Aorta (tissue), 5 donors: ENCODE data around the gene ASS1. TPM values are rescaled to one million over a fixed set of nuclear protein-coding genes. Genes with fewer than 3 reads are reported as not detected.

Experiments
- ATAC-seq: fragments of 200-7000 bp; cut with Tn5 transposase; one replicate; pipeline ENCODE4 v1.9.1; 2022; ENCODE audit warnings: moderate library complexity; ENCODE audit not compliant: low FRiP score
- DNase-seq, 2 donors: peaks; one replicate each; pipeline ENCODE4 v3.0.0-alpha.2; 2020
- H3K27ac ChIP-seq, 2 donors: one replicate each; pipeline ENCODE4 v1.5.1; 2013; ENCODE audit warnings: low read length in 2 of 2, mild to moderate bottlenecking in 2 of 2, moderate library complexity in 2 of 2, control low read depth in 1 of 2, inconsistent platforms in 1 of 2, low read depth in 1 of 2
- H3K27me3 ChIP-seq, 2 donors: one replicate each; pipeline ENCODE4 v1.6.1; 2013; ENCODE audit warnings: control low read depth in 1 of 2, low read length in 1 of 2, mild to moderate bottlenecking in 1 of 2, moderate library complexity in 1 of 2; ENCODE audit not compliant: insufficient read depth in 2 of 2, control insufficient read depth in 1 of 2
- H3K36me3 ChIP-seq, 2 donors: one replicate each; pipeline ENCODE4 v1.6.1; 2013; ENCODE audit warnings: control low read depth in 1 of 2, low read length in 1 of 2, mild to moderate bottlenecking in 1 of 2; ENCODE audit not compliant: insufficient read depth in 2 of 2, control insufficient read depth in 1 of 2
- H3K4me1 ChIP-seq, 2 donors: one replicate each; pipeline ENCODE4 v1.6.1; 2013; ENCODE audit warnings: low read length in 2 of 2, control low read depth in 1 of 2, mild to moderate bottlenecking in 1 of 2, moderate library complexity in 1 of 2; ENCODE audit not compliant: insufficient read depth in 2 of 2, control insufficient read depth in 1 of 2
- H3K4me3 ChIP-seq, 2 donors: one replicate each; pipeline ENCODE4 v1.5.1; 2013; ENCODE audit warnings: low read length in 2 of 2, control low read depth in 1 of 2, mild to moderate bottlenecking in 1 of 2
- H3K9me3 ChIP-seq: one replicate; pipeline ENCODE4 v1.6.1; 2013; ENCODE audit warnings: mild to moderate bottlenecking, low read length; ENCODE audit not compliant: control insufficient read depth
- WGBS, 2 donors: extraction: QIAGEN DNeasy Blood & Tissue Kit; methylation state at CpG; one replicate each; pipeline ENCODE4 v1.1.7; 2013; 5-methylcytosine and 5-hydroxymethylcytosine counted together
- intact Hi-C, 2 donors: fragments of 100-400 bp; cut with DNase I; formaldehyde crosslinking; loops; one replicate each; pipeline versions ENCODE4 v1.14.2 to v1.15.0; 2022
- polyA plus RNA-seq, 2 donors: library from polyadenylated mRNA; stranded (reverse); fragments of 200-250 nt; gene quantifications; one replicate each; pipeline ENCODE4 v1.2.3, GENCODE V29; 2013
- total RNA-seq, 2 donors: library from RNA; stranded (reverse); fragmentation: NEBNext Ultra II Directional; extraction: Animal tissue kit (Norgen Biotek cat#: 25700); gene quantifications; one replicate each; pipeline ENCODE4 v1.2.1, GENCODE V29; 2021
- donor health status: healthy with polysubstance abuse.
- donor health status: Bipolar disorder and iron deficiency.
- donor health status: DM: no; HTN: no; CAD: no.
- donor health status: DM: no; HTN: no; CAD: no.
- donor health status: DM: yes; HTN: yes; CAD: no.

ASS1 gene
- total and polyA plus RNA-seq, 4 donors: 52.0 to 99.0 (median 78.5) TPM

DNA sequence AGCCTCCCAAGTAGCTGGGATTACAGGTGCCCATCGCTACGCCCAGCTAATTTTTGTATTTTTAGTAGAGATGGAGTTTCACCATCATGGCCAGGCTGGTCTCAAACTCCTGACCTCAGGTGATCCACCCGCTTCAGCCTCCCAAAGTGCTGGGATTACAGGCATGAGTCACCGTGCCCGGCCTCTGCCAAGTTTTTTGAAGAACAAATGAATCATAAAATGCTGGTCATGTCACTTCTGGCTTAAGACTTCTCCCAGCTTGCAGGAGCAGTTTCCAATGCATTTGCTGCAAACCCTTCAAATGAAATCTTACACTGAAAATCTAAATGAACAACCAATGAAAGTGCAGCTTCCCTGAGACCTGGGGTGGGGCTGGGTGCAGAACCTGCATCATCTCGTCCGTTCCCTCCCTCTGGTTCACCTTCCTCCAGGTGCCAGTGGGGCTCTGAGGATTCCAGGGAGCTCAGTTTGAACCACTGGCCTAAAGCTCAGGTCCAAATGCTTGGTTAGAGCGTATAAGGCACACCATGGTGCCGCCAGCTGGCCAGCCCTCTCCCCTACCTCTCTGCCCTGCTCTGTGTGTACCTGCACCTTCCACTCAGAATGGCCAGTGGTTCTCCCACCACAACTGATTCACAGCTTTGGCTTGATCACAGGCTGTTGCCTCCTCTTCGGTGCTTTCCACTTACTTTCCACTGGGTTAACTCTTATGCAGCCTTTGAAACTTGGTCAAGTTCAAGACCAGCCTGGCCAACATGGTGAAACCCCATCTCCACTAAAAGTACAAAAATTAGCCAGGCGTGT lies 94.9 kb downstream of the ASS1 start:
- intact Hi-C loops: no loop called here
- H3K9me3 ChIP-seq: no peaks in the 10 kb centered on the region
- H3K27ac ChIP-seq: no peak overlapping the region
- ATAC-seq (no peak), DNase-seq (peak in 1 of 2 donors; percentile 61)
- no peaks in the 10 kb centered on the region for H3K36me3 ChIP-seq
- no peaks in the 10 kb centered on the region for H3K27me3 ChIP-seq
- WGBS, 2 donors: 50 to 52% methylated on average over 11 of the region's 11 CpGs
- H3K4me1 ChIP-seq: no peaks in the 10 kb centered on the region
- H3K4me3 ChIP-seq: no peak overlapping the region

DNA sequence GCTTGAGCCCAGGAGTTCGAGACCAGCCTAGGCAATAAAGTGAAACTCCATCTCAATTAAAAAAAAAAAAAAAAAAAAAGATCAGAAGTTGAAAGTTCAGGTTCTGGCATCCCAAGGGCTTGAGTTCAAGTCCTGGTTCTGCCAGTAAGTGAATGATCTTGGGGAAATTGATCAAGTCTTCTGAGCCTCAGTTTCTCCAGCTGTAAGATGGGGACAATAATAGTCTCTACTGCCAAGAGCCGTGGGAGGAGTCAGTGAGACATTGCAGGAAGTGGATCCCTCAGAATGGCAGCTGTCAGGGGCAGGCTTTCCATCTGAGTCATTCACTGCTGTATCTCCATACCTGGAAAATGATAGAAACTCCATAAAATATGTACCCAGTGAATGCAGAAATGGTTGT lies 96.8 kb downstream of the ASS1 start:
- Histone ChIP-seq H3K4me3 (no peak overlapping the region), H3K9me3 (no peaks in the 10 kb centered on the region), H3K4me1 (no peaks in the 10 kb centered on the region), H3K36me3 (no peaks in the 10 kb centered on the region), H3K27ac (no peak overlapping the region), H3K27me3 (no peaks in the 10 kb centered on the region)
- 74 to 89% methylated on average over 2 of the region's 2 CpGs for WGBS, 2 donors
- DNase-seq: no peak
- ATAC-seq: no peak
- intact Hi-C loops: no loop called here

DNA sequence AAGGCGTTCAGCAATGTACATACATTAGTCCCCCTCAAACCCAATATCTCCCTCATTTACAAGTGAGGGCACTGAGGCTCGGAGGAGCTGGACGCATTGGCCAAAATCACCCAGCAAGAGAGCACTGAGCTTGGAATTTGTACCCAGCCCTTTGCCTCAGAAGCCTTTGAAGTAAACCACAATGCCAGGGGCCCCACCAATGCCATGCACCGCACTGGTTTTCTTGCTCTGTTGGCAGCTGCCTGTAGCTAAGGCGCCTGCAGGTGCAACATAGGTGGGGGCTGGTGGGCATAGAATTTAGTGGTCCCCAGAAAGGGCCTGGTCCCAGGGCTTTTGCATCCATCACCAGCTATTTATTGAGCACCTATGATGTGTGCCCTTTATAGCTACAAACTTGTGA lies 97.3 kb downstream of the ASS1 start:
- ATAC-seq: no peak
- WGBS, 2 donors: 67 to 72% methylated on average over 5 of the region's 5 CpGs
- H3K27ac ChIP-seq: no peak overlapping the region
- DNase-seq: no peak
- H3K4me3 ChIP-seq: no peak overlapping the region
- no peaks in the 10 kb centered on the region for H3K4me1 ChIP-seq
- intact Hi-C loops: no loop called here
- H3K27me3 ChIP-seq: no peaks in the 10 kb centered on the region
- no peaks in the 10 kb centered on the region for H3K9me3 ChIP-seq
- H3K36me3 ChIP-seq: no peaks in the 10 kb centered on the region

DNA sequence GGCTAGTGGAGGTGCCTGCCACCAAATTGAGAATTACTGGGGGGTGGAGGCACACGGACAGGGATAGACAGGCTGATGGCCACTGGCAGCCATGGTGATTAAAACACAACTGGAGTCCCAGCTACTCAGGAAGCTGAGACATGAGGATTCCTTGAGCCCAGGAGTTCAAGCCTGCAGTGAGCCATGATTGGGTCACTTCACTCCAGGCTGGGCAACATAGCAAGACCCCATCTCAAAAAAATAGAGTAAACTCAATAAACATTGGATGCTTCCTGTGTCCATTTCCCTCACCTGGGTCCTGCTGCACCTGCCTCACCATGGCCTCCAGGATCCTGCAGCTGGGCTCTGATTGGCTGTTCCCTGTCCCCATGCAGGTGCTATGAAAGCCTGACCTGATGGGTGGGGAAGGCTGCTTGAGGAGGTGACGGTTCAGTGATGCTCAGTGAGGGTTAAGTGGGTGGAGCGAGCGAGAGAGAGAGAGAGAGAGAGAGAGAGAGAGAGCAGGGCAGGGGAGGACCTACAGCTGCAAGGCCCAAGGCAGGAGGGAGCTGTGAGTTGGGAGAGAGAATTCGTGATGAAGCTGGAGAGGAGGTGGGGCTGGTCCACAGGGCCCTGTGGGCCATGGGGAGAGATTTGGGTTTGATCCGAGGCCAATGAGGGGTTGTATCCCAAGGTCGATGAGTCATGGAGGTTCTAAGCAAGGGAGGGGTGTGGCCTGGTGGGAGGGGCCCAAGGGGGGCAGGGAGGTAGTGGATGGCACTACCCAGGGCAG lies 97.9 kb downstream of the ASS1 start:
- no peaks in the 10 kb centered on the region for H3K9me3 ChIP-seq
- WGBS, 2 donors: 61 to 66% methylated on average over 7 of the region's 7 CpGs
- H3K27ac ChIP-seq: no peak overlapping the region
- intact Hi-C loops: no loop called here
- no peaks in the 10 kb centered on the region for H3K36me3 ChIP-seq
- ATAC-seq (no peak), DNase-seq (no peak)
- H3K4me1 ChIP-seq: no peaks in the 10 kb centered on the region
- H3K4me3 ChIP-seq: no peak overlapping the region
- H3K27me3 ChIP-seq: no peaks in the 10 kb centered on the region

DNA sequence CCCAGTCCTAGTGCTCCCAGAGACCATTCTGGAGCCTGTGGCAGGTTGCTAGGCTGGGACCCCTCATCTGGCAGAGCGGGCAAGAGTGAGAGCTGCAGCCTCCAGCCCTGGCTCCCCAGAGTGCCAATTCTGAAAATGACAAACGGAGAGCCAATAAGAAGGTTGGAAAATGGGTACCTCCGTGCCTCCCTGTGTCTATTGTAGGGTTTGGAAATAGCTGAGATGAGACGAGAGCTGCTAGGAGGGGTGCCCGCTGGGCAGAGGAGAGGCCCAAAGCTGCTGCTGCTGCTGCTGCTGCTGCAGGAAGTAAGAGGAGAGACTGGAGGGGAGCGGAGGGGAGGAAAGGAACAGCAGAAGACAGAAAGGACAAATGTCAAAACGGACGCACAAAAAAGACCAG lies 98.6 kb downstream of the ASS1 start:
- Histone ChIP-seq H3K9me3 (no peaks in the 10 kb centered on the region), H3K27me3 (no peaks in the 10 kb centered on the region), H3K4me1 (no peaks in the 10 kb centered on the region), H3K4me3 (no peak overlapping the region), H3K27ac (no peak overlapping the region), H3K36me3 (no peaks in the 10 kb centered on the region)
- intact Hi-C loops: no loop called here
- WGBS, 2 donors: 44 to 49% methylated on average over 8 of the region's 8 CpGs
- ATAC-seq: no peak
- no peak for DNase-seq

DNA sequence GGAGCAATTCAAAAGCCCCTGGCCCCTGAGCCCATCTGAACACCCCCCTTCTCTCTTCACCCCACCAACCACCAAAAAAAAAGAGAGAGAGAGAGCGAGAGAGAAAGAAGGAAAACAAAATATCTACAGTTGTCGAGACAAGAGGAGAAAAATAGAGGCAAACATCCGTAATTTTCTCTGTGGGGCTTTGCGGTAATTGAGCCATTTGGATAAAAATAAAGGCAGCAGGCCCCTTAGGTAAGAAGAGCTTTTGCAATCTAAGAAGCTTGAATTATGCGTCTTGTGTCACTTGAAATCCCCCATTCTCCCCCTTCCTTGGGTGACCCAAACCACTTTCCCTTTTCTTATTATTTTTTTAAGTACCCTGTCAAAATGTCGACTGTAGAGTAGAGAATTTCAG lies 99.1 kb downstream of the ASS1 start:
- 54 to 56% methylated on average over 6 of the region's 6 CpGs for WGBS, 2 donors
- ATAC-seq (no peak), DNase-seq (no peak)
- H3K4me3 ChIP-seq: no peak overlapping the region
- H3K27ac ChIP-seq: no peak overlapping the region
- H3K9me3 ChIP-seq: no peaks in the 10 kb centered on the region
- no peaks in the 10 kb centered on the region for H3K27me3 ChIP-seq
- intact Hi-C loops: no loop called here
- H3K36me3 ChIP-seq: no peaks in the 10 kb centered on the region
- no peaks in the 10 kb centered on the region for H3K4me1 ChIP-seq

DNA sequence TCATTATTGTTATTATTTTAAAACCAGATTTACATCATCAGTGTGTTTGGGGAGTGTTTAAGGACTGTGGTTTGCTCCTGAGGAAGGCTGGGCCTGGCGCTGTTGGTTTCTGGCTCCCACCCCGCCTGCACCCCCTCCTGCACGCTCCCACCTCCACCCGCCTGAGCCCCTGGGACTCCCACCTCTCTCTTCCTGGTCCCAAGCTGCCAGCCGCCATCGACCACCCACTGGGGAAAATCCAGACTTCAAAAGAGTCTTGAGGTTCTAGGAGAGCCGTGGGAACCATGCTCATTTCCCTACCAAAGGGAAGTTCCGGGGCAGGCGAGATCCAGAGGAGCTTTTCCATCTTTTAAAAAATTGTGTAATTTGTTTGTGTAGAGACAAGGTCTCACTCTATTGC lies 99.6 kb downstream of the ASS1 start:
- Histone ChIP-seq H3K9me3 (no peaks in the 10 kb centered on the region), H3K27me3 (no peaks in the 10 kb centered on the region), H3K4me3 (no peak overlapping the region), H3K4me1 (no peaks in the 10 kb centered on the region), H3K27ac (no peak overlapping the region), H3K36me3 (no peaks in the 10 kb centered on the region)
- intact Hi-C loops: no loop called here
- ATAC-seq (no peak), DNase-seq (no peak)
- 44 to 54% methylated on average over 9 of the region's 9 CpGs for WGBS, 2 donors

DNA sequence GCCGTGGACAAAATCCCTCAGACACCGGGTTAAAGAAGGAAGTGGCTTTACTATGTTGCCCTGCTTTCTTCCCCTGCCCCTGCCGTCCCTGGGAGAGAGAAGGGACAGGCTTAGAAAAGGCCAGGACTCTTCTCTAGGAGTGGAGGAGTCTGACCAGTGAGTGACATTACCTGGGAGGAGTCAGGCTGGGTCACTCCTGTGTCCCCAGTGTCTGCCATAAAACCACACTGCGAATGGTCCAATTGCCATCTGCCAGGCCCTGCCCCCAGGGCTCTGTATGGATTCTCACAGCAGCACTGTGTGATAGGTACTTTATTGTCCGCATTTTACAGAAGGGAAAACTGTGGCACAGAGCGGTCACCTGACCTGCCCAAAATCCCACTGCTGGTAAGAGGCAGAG lies 103.3 kb downstream of the ASS1 start:
- intact Hi-C loops: no loop called here

More for the DNA sequence above, 103.3 kb downstream of the ASS1 start:
- no peaks in the 10 kb centered on the region for H3K36me3 ChIP-seq
- H3K27me3 ChIP-seq: no peaks in the 10 kb centered on the region
- H3K4me1 ChIP-seq: no peaks in the 10 kb centered on the region
- DNase-seq: no peak
- no peak overlapping the region for H3K27ac ChIP-seq
- no peak overlapping the region for H3K4me3 ChIP-seq
- 84 to 86% methylated on average over 6 of the region's 6 CpGs for WGBS, 2 donors
- H3K9me3 ChIP-seq: no peaks in the 10 kb centered on the region
- ATAC-seq: no peak
